HG03159 (cell line): ENCODE measurements around the gene MDFIC2.
A peak's percentile ranks its signal among the peaks of the same experiment; 100 is the strongest.

Experiments
- ATAC-seq: cut with Tn5 transposase; IDR thresholded peaks from one replicate; pipeline ENCODE4 v1.9.1; 2021; ENCODE audit warnings: mild to moderate bottlenecking, moderate library complexity; ENCODE audit not compliant: unreplicated experiment

Gene MDFIC2

DNA sequence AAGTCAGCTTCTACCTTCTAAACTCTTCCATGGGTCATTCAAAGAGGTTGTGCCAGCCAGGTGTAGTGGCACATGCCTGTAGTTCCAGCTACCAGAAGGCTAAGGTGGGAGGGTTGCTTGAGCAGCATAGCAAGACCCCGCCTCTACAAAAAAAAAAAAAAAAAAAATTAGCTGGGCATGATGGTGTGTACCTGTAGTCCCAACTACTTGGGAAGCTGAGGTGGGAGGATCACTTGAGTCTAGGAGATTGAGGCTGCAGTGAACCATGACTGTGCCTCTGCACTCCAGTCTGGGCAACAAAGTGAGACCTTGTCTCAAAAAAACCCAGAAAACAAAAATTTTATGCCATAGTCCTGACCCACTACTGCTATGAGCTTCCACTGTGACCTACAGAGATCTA, 126.8 kb downstream of the MDFIC2 start:
- ATAC-seq: no peak

DNA sequence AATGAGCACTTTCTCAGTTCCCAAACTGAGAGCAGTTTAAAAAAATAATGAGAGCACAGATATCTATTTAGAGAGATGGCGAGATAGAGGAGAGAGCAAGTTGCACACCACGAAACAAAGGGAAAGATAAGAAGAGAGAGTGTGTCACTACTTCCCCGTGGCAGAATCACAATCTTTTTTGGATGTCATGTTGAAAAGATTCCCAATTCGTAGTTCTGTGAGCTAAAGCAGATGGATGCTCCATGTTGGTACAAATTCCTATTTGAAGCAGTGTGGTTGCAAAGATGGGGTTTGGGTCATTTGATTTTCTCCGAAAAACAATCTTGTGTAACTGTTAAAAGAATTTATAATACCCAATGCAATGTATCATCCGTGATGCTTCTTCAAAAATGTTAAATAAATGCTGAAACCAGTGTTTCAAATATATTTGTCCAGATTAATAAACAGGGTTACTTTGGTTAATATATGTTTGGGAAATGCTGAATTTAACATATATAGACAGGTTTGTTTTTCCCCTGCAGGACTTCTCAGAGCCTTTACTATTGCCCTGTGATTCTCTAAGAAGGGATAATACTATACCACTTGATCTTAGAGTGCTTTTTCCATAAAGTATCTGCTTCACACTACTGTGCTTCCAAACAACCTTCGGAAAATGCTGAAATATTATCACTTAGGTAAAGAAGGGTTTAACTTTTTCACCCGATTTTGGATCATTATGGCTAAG, 128.5 kb downstream of the MDFIC2 start:
- no peak for ATAC-seq

DNA sequence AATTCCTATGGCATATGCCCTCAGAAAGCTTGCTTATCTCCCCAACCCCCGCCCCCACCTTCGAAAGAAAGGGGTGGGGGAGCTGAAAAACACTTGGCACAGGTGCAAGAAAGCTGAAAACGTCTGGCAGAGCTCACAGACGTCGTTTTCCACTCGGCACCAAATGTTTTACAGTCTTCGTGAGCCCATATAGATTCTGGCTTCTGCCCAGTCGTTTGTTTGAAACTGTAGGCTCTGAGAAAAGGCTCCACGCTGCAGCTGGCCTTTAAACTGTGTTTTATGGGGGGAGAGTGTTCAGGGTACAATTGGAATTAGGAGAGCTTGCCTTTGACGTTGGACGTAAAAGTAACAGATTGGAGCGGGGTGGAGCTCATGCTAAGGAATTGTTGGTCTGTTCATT, 130.3 kb downstream of the MDFIC2 start:
- no peak for ATAC-seq

DNA sequence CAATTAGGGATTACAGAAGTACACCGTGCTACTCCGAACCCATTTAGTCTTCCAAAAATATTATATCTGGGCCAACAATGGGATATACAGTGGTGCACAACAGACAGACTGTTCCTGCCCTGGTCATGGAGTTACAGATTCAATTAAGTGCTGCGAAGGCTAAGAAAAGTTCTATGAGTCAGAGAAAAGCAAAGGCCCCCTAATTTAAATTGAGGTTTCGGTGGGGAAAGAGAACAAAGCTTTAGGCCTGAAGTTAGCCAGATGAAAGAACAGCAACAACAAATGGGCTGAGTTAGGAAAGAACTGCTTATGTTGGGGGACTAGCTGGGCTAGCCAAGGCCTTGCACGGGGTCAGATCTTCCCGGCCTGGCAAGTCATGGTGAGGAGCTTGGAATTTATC, 131.8 kb downstream of the MDFIC2 start:
- ATAC-seq: peak; percentile 43

DNA sequence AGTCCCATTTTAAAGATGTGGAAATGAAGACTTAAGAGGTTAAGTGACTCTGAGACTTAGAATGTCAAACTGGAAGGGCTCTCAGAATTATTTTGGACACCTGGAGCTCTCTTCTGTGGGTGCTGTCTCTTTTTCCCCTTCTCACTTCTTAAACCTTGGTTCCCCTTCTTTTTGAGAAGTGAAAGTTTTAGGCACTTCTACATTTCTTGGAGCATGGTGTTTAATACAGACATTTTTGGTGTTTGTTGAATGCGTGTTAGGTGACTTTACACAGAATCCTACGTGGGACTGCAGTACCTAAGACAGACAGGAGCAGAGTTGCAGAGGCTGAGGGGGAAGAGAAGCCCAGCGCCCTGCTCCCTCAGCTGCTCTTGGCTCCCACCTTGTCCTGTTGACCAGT, 133.3 kb downstream of the MDFIC2 start:
- peak; percentile 67 for ATAC-seq

DNA sequence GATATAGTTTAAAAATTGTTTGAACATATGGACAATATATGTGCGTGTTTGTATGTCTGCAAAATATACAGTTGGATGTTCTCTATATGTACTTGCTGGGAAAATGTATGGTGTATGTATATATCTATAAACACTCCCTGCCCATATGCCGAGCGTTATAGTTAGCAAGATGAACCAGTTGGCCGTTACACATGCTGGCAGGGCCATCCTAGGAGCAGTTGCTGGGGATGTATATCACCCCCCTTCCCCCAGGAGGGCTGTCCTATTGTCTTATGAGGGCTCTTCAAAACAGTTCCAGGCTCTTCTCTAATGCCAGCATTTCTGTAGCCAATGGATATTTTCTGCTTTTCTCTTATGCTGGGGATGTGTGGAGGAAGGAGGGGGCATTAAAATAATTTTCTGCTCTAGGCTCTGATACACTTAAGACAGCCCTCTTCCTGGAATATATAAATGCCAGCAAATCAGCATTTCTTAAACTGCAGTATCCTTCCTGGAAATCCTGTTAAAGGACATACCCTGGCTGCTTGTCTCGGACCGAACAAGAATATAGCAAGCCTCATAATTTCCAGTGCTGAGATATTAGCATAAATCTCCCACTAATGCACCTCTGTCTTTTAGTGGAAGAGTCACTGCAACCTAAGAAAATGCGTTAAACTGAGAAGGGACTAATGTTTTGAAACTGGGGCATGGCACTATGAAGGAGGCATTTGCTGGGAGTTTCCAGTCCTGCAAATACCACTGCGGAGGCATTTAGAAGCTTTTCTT, 134.4 kb downstream of the MDFIC2 start:
- ATAC-seq: no peak

DNA sequence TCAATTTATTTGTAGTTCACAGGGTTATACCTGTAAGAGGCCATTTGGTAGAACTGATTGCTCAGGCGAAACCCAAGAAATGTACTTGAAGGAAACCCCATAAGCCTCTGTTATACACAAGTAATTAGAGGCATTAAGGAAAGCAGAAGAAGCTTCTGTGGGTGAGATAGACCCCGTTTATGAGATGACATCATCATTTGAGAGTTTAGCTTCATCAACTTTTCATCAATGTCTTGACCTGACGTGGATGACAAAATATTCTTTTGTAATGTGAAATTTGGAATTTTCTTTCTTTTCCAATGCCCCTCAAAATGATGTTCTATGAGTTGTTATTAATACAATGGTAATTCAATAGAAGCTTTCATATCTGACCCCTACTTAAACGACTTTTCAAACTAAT, 136.2 kb downstream of the MDFIC2 start:
- ATAC-seq: no peak

DNA sequence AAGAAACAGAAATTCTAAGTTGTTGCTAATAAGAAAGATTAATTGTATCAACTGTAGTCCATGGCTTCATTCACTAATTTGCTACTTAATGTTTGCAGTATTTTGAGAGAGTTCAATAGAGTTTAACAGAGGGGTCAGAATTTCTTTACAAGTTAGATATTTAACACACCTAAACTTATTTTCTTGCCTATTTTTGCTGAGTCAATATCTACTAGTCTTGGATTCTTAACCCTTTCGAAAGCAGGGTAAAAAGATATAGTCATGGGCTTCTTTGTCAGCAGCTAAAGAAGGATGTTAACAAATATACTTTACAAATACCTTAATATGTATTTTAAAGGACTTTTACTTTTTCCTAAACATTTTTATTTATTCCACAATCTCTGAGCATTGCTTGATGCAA, 155.6 kb downstream of the MDFIC2 start:
- ATAC-seq: no peak

DNA sequence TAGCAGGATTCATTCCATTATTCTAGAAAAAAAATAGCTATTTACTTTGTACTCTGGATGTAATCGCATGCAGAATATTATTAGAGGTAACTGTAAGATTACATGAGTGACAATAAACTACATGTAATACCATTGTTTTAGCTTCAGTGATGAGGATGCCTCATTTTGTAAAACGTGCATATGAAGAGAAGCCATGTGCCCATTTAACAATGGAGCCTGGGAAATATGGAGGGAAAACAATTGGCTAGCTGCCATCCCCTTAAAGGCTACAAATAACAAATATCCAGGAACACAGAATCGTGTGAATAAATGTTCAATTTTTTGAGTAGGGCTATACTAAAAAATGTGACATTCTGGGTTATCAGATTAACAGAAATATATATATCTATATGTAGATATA, 161.8 kb downstream of the MDFIC2 start:
- no peak for ATAC-seq

DNA sequence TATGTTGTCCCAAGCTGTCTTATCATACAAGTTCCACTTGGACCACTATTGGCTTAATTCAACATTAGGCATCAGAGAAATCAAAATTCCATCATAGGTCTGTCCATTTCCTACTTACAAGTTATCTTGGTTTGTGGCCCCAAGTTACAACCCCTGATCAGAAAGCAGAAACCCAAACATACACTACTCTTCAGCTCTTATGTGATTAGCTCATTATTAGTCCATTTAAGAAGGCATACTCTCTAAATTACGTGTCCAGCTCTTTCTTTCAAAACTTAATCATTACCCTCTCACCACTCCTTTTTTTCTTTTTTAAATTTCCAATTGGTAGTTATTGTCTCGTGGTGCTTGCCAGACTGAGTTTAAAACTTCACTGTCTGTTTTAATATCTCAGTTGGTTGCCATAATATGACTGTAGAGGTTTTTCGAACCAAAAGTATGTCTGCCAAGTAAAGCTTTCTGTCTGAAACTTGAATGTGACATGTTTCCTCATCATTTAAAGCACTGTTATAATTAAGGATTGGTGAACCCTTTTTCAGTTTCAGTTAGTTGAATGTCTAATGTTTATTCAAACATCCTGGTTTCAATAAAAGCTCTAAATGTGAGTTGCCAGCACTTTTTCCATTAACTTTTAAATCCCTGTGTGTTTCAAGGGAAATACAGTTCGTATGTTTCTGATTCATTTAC, 162.6 kb downstream of the MDFIC2 start:
- no peak for ATAC-seq
